ENCODE data around the gene NSUN3. TPM values are rescaled to one million over a fixed set of nuclear protein-coding genes. Genes with fewer than 3 reads are reported as not detected.

The NSUN3 gene
- total RNA-seq, 1 experiment from 2014 or later: 18.8 TPM

DNA sequence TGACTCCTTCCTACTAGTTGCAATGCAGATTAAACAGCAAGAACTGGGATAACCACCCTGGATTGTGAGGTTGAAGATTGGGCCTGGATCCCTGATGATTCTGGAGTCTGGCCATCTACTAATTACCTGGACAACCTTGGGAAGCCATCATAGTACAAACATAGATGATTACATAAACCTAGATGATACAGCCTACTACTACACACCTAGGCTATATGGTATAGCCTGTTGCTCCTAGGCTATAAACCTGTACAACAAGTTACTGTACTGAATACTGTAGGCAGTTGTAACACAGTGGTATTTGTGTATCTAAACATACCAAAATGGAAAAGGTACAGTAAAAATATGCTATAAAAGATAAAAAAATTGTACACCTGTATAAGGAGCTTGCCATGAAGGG is 48.0 kb downstream of the NSUN3 start:
- H3K4me3 ChIP-seq: no peak overlapping the region
- no TSS peak for BruUV-seq (replicated peaks)
- no peak overlapping the region for H3K27ac ChIP-seq
- no peak overlapping the region for H3K4me2 ChIP-seq
- no peaks in the 10 kb centered on the region for H4K20me1 ChIP-seq (ENCODE audit: insufficient read depth)
- H3K36me3 ChIP-seq (ENCODE audit: low read depth): 0 out of 2 replicates have a peak, but pooled peaks cover 4% of the 10 kb centered on the region
- no peaks in the 10 kb centered on the region for H3K79me2 ChIP-seq (ENCODE audit: low read depth)
- H3K9me2 ChIP-seq (ENCODE audit: insufficient read depth): no peaks in the 10 kb centered on the region
- H3K27me3 ChIP-seq (ENCODE audit: insufficient read depth, low read depth): no peaks in the 10 kb centered on the region
- ChIA-PET CTCF (interaction anchor here (0.6 kb wide), 1 partner anchor 9 kb away, joined by 5 read pairs; no protein-coding TSS in a partner anchor), POLR2A (ENCODE audit: unreplicated experiment) (interaction anchor here (0.5 kb wide), 1 partner anchor 112 kb away, joined by 4 read pairs; no protein-coding TSS in a partner anchor)
- H3F3A ChIP-seq (ENCODE audit: insufficient read depth, low read depth): no peaks in the 10 kb centered on the region
- no peak for DNase-seq
- TF ChIP-seq EZH2 (IDR thresholded peaks at IDR 0.05; ENCODE audit: low read depth): no peak
- TF ChIP-seq, protein P1, sequence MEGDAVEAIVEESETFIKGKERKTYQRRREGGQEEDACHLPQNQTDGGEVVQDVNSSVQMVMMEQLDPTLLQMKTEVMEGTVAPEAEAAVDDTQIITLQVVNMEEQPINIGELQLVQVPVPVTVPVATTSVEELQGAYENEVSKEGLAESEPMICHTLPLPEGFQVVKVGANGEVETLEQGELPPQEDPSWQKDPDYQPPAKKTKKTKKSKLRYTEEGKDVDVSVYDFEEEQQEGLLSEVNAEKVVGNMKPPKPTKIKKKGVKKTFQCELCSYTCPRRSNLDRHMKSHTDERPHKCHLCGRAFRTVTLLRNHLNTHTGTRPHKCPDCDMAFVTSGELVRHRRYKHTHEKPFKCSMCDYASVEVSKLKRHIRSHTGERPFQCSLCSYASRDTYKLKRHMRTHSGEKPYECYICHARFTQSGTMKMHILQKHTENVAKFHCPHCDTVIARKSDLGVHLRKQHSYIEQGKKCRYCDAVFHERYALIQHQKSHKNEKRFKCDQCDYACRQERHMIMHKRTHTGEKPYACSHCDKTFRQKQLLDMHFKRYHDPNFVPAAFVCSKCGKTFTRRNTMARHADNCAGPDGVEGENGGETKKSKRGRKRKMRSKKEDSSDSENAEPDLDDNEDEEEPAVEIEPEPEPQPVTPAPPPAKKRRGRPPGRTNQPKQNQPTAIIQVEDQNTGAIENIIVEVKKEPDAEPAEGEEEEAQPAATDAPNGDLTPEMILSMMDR (conservative IDR thresholded peaks at IDR 0.05): no peak
- H3K4me1 ChIP-seq (replicated peaks; ENCODE audit: insufficient read depth): no peaks in the 10 kb centered on the region
- no peaks in the 10 kb centered on the region for H3K9me3 ChIP-seq (ENCODE audit: insufficient read depth, low read depth)
- H2AFZ ChIP-seq: no peak overlapping the region
- intact Hi-C loops (cut with micrococcal nuclease; ENCODE audit: unreplicated experiment): no loop called here

DNA sequence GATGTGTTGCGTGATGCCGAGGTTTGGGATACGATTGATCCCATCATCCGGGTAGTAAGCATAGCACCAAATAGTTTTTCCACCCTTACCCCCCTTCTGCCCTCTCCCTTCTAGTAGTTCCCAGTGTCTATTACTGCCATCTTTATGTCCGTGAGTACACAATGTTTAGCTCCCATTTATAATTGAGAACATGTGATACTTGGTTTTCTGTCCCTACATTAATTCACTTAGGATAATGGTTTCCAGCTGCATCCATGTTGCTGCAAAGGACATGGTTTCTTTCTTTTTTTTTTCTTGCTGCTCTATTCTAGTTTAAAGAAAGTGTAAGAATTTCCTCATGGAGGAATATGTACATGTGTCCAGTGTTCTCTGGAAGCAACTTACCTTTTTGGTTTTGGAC is 51.8 kb downstream of the NSUN3 start:
- POLR2A ChIA-PET (ENCODE audit: unreplicated experiment): no interaction called here
- Histone ChIP-seq H3K36me3 (ENCODE audit: low read depth) (no peaks in the 10 kb centered on the region), H3K4me1 (replicated peaks; ENCODE audit: insufficient read depth) (no peaks in the 10 kb centered on the region), H3K27me3 (ENCODE audit: insufficient read depth, low read depth) (no peaks in the 10 kb centered on the region), H3K9me2 (ENCODE audit: insufficient read depth) (no peaks in the 10 kb centered on the region), H3K27ac (no peak overlapping the region), H3K9me3 (ENCODE audit: insufficient read depth, low read depth) (no peaks in the 10 kb centered on the region), H3K4me2 (no peak overlapping the region), H2AFZ (no peak overlapping the region), H4K20me1 (ENCODE audit: insufficient read depth) (no peaks in the 10 kb centered on the region), H3K4me3 (no peak overlapping the region), H3F3A (ENCODE audit: insufficient read depth, low read depth) (no peaks in the 10 kb centered on the region), H3K79me2 (ENCODE audit: low read depth) (no peaks in the 10 kb centered on the region)
- CTCF ChIA-PET: no interaction called here
- BruUV-seq (replicated peaks): no TSS peak
- no peak for DNase-seq
- TF ChIP-seq EZH2 (IDR thresholded peaks at IDR 0.05; ENCODE audit: low read depth): no peak
- TF ChIP-seq, protein P1 (conservative IDR thresholded peaks at IDR 0.05): no peak
- intact Hi-C loops (cut with micrococcal nuclease; ENCODE audit: unreplicated experiment): no loop called here

DNA sequence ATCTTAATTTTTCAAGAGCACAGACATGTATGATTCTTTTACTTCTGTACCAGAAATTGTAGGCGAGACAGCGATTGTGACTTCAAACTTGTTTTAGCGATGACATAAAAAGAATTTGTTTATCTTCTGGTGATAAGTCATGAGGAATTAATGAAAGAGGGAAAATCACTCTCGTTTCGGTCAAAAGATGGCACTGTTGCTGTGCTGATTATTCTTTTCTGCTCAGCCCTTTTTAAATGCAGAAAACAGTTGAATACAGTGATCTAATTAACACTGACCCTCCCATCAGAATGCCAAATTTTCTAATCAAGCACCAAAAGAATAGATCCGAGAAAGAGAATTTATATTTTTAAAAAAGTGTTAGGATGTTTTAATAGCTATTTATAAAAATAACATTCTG is 52.6 kb downstream of the NSUN3 start:
- DNase-seq: peak in 1 of 2 experiments; percentile 9
- POLR2A ChIA-PET (ENCODE audit: unreplicated experiment): no interaction called here
- intact Hi-C loops (cut with micrococcal nuclease; ENCODE audit: unreplicated experiment): no loop called here
- Histone ChIP-seq H3K4me1 (replicated peaks; ENCODE audit: insufficient read depth) (no peaks in the 10 kb centered on the region), H3K36me3 (ENCODE audit: low read depth) (no peaks in the 10 kb centered on the region), H3K27me3 (ENCODE audit: insufficient read depth, low read depth) (no peaks in the 10 kb centered on the region), H3K9me2 (ENCODE audit: insufficient read depth) (no peaks in the 10 kb centered on the region), H3K4me3 (no peak overlapping the region), H2AFZ (no peak overlapping the region), H3K9me3 (ENCODE audit: insufficient read depth, low read depth) (no peaks in the 10 kb centered on the region), H3F3A (ENCODE audit: insufficient read depth, low read depth) (no peaks in the 10 kb centered on the region), H3K79me2 (ENCODE audit: low read depth) (no peaks in the 10 kb centered on the region), H3K4me2 (no peak overlapping the region), H3K27ac (no peak overlapping the region), H4K20me1 (ENCODE audit: insufficient read depth) (no peaks in the 10 kb centered on the region)
- no TSS peak for BruUV-seq (replicated peaks)
- TF ChIP-seq EZH2 (IDR thresholded peaks at IDR 0.05; ENCODE audit: low read depth): no peak
- TF ChIP-seq, protein P1 (conservative IDR thresholded peaks at IDR 0.05): peak; percentile 60
- CTCF ChIA-PET: no interaction called here
